HPDE6-E6E7 (cell line): Measurements from ENCODE around the gene CRABP1.
A peak's percentile ranks its signal among the peaks of the same experiment; 100 is the strongest.
"Not testable (repeated sequence)": the region's sequence is repeated elsewhere in the genome, so short reads cannot be mapped to it uniquely, and the experiment has no call there.

Experiments
- DNase-seq: peaks from one replicate; pipeline ENCODE4 v3.0.0; 2011; ENCODE audit warnings: missing footprints; ENCODE audit errors: extremely low spot score

The CRABP1 gene

DNA sequence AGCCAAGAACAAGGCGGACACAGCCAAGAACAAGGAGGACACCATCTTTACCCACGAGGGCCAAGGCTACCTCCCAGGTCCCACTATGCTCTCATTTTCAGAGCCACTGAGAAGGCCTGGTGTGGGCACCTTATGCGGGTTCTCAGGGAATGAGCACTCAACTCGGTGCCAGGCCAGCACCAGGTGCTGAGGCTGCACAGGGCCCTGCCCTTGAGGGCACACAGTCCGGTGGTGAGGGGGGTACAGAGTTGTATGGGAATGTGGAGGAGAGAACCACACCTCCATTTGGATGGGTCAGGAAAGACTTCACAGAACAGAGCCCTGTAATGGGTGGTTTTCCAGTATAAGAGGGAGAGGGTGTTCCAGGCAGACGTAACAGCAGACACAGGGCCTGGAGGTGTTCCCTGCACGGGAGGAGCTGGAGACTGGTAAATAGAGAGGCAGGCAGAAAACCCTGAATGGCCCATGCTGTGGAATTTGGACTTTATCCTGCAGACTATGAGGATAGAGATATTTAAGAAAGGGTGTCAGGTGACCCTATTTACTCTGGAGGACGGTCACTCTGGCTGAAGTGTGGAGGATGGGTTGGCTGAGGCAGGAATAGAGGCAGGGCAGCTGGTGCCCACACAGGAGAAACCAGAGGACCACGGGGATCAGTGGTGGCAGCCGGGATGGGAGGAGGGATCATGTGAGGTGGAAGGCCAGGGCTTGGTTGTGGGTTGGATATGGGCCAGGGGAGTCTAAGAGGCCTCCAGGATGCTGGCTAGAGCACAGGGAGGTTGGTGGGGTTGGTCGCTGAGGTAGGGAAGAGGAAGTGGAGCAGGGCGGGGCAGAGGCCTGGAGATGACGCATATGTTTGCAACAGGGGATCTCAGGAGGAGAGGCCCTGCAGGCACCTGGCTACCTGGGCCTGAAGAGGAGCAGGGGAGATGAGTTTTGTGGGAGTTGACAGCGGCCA is 34.6 kb downstream of the CRABP1 start:
- DNase-seq: peak; percentile 89

DNA sequence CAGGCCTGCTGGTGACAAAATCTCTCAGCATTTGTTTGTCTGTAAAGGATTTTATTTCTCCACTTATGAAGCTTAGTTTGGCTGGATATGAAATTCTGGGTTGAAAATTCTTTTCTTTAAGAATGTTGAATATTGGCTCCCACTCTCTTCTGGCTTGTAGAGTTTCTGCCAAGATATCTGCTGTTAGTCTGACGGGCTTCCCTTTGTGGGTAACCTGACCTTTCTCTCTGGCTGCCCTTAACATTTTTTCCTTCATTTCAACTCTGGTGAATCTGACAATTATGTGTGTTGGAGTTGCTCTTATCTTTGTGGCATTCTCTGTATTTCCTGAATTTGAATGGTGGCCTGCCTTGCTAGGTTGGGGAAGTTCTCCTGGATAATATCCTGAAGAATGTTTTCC is 40.0 kb downstream of the CRABP1 start:
- DNase-seq: not testable (repeated sequence)

DNA sequence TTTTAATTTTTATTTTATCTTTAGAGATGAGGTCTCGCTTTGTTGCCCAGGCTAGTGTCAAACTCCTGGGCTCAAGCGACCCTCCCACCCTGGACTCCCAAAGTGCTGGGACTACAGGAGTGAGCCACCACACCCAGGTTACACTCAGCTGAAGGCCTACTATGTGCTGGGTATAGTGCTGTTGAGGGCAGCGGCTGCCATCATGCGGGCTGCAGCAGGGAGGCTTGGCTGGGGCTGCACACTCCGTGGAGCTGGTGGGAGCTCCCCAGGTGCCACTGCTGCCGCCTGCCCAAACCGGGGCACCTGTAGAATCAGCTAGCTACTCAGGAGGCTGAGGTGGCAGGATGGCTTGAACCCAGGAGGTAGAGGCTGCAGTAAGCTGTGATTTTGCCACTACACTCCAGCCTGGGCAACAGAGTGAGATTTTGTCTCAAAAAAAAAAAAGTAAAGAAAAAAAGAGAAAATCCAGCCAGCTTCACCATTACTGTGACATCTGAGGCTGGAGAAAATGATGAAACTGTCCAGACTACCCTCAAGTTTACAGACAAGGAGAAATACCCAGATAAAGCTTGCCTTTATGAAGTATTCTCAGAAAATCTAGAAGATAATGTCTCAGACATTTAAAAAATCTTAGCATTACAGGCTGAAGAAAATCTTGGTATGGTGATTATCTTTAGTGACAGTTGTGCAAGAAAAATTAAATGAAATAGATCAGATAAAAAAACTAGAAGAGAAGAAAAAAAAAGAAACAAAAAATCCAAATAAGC is 42.1 kb downstream of the CRABP1 start:
- DNase-seq: no peak

DNA sequence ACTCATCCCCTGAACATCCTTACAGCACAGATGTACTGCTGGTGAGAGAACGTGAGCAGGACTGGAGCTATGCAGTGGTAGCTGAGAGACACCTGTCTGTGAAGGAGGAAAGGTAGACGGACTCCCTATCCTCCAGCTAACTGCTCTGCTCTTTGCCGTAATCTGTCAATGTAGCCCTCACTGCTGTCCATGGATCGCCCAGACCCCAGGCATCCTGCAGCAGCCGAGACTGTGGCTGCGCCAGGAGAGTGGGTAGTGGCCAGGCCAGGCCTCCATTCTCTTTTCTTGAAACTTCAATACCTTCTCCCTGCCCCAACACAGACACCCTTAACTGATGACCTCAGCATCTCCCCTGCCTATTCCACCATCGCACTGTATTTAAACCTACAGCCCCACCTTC is 44.5 kb downstream of the CRABP1 start:
- no peak for DNase-seq

DNA sequence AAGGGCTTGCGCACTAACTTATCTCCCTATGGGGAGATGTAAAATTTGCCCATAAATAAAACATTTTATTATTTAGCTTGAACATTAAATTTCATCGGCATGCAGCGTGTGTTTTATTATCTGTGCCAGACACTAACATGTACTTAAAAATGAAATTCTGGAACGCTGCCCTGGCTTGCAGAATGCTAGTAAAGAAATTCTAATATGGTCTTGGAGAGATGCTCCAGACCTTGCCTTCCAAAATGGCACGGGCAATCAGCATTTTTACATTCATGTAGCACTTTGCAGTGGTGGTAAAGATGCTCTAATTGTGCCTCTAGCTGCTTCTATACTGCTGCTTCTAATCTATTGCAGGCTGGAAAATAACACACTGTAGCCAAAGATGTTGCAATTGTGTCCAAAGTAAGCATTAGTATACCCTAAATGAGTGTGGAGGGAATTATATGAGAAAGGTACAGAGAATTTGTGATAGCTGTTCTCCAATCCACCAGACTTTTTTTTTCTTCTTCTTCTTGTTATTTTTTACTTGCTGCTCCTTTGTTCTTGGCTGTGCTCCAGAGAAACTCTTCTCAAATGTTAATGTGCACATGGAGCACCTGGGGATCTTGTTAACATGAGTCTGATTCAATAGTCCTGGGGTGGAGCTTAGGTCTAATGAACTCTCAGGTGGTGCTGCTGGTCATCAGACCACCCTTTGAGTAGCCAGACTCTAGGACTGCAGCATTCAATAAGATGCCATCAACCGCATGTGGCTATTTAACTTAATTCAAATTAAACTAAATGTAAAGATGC is 47.3 kb downstream of the CRABP1 start:
- DNase-seq: no peak

DNA sequence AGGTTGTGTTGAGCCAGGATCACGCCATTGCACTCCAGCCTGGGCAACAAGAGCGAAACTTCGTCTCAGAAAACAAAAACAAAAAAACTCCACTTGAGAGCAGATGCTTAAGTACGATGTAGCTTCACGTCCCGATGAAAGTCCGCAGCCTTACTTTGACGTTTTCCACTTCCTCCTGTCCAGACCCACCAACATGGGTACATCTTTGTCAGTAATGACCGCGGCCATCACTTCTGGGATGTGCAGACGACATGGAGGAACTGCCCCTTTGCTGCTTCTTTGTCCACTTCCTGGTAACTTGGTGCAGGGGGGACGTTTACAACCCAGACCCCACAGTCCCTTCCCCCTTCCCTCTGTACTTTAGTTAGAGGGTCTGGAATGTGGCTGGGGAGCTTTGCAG is 48.7 kb downstream of the CRABP1 start:
- no peak for DNase-seq

DNA sequence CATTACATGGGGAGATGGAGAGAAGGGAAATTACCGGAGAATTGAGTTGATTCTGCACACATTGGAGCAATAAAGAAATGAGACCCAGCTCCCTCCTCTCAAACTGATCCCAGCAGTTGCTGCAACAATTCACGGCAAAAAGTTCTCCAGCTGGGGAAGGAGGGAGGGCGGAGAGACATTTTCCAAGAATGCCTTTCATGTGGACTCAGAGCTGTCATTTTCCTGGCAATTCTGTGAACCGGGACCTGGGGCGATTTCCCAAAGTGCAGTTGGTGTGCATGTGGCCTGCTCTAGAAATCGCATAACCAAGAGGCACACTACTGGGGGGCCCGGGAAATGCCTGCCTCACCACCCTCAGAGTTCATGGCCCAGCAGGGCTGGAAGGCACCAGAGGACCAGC is 49.2 kb downstream of the CRABP1 start:
- DNase-seq: no peak

DNA sequence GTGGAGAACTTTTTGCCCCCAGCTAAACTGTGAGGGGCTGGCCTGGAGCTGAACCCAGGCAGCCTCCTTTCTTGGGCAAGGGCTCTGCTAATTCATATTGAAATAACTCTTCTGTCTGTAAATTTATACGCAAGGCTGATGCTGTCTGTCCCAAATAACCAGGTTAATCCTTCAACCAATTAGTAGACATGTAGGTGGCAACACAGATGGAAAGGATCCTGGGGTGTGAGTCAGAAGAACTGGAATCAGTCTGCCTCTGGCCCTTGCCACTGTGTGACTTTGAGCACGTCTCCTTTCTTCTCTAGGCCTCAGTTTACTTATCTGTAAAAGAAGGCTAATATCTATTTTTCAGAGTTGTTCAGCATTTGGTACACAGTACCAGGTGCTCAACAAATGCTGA is 49.6 kb downstream of the CRABP1 start:
- DNase-seq: no peak

DNA sequence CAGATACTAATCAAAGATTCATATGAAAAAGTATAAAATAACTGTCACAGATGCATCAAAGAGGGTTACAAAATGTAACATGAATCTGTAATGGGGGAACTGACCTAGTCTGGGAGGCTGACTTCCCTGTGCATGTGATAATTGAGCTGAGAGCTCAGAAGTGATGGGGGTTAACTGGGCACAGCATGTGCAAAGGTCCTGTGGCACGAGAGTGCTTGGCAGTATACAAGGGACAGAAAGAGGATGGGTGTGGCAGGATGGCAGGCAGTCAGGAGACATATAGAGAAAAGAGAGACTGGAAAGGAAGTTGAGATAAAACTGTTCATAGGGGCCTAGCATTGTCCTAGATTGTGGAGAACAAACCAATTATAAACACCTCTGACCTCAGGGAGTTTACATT is 50.1 kb downstream of the CRABP1 start:
- no peak for DNase-seq

DNA sequence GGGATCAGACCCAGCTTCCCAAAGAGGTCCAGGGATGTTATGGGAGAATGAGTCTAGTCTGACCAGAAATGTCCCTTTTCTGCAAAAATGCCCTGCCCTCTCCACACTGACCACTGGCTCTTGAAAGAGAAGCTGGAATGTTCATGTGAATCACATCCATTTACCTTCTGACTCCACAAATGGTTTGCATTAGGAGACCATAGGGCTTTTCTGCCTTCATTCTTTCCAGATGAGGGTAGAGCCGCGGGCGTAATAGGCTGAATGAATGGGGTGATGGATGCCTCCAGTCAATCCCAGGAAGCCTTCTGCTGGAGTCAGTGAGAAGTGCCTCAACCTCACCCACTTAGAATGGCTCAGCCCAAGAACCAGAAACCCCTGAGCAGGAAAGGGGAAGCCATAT is 50.7 kb downstream of the CRABP1 start:
- no peak for DNase-seq

DNA sequence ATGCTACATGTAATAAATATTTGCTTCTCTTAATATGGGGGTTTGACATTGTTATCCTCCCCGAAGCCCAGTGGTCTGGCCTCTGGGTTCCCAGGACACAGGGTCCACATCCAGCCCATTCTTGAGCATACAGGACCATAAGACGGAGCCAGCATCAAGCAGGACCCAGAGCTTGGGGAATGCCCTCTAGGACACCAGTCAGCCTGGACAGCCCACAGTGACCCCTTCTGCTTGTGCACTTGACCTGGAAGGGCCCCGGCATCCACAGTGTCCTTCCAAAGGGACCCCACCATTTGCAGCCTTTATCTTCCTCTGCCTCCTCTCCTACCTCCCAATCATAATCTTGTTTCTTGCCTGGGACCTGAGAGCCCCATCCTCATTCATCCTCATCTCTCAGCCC is 51.6 kb downstream of the CRABP1 start:
- no peak for DNase-seq

DNA sequence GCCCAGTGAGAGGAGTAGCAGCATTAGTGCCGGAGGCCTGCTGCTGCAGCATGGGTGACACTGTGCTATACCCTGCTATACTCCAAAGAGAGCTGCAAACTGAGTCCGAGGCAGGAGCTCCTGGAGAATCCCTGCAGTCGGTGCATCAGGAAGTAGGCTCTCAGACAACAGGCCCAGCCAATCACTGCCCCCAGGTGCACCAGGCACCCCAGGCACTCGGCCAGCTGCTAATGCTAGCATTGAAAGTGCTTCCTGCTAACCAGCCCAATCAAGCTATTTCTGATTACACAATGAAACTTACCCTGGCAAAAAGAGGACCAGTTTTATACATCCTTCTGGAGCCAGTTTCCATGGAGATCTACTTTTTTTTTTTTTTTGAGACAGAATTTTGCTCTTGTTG is 52.3 kb downstream of the CRABP1 start:
- no peak for DNase-seq

DNA sequence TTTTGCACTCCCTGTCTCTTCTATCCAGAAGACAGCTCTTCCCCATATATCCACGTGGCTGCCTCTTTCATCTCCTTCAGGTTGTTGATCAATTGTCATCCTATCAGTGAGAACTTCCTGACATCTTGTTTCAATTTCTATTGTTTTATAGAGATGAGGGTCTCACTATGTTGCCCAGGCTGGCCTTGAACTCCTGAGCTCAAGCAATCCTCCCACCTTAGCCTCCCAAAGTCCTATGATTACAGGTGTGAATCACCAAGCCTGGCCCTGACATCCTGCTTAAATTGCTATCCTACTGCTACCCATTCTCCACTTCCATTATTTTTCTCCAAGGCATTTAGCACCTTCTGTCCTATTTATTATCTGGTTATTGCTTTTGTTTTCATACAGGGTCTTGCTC is 53.0 kb downstream of the CRABP1 start:
- DNase-seq: no peak

DNA sequence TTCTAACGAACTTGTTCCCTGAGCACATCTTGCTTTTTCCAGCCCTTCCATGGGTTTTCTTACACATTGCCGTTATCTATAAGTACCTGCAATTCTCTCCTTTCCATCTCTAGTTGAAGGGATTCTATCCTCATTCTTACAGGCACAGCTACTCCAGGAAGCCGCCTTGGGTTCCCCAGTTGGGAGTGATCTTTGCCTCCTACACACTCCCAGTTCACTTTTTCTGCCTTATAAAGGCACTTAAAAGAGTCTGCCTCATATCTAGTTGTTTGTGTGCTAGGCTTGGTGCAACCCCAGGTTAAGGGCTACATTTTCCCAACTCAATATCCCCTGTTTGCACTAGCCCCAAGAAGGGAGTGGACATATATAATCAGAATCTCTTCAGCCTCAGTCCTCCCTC is 53.9 kb downstream of the CRABP1 start:
- DNase-seq: no peak

DNA sequence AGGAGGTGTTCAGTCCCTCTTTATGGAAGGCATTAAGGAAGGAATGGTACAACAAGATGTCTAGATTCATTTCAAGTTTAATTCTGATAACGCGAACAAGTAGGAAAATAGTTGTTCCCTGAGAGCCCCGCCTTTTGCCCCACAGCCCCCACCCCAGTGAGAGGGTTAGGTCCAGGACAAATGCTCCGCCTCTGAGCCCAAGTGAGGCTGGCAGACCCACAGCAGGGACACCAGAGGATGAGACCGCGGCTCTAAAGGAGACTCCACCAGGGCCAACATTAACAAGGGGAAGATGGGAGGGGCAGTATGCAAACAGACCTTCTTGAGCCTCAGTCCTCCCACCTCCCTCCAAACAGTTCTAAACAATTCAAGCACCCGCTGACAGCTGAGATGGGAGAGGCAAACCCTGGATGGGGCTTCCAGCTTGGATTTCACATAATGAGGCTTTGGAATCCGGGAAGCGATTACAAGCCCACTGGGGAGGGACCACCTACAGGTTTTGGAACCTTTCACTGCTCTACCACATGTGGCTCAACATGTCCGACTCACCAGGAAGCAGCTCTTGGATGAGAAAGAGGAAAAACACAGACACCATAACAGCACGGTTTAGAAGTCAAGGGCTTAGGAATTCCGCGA is 54.9 kb downstream of the CRABP1 start:
- DNase-seq: no peak

DNA sequence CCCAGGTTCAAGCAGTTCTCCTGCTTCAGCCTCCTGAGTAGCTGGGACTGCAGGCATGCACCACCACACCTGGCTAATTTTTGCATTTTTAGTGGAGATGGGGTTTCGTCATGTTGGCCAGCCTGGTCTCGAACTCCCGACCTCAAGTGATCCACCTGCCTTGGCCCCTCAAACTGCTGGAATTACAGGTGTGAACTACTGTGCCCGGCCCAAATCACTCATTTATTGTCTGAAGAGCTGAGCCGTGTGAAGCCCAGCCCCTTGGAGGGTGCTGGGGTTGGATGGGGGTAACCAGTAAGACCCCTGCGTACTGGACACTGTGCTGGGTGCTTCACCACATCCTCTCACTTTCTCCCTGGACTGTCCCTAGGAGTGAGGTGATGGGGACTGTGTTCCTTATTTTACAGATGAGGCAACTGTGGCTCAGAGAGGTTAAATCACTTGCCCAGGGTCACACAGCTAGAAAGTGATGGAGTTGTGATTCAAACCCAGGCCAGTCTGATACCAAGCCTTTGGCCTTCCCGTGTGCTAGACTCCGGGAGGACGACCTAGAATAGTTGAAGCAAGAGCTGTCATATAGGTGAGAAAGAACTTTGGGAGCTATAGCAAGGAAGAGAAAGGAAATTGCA is 56.1 kb downstream of the CRABP1 start:
- DNase-seq: no peak

DNA sequence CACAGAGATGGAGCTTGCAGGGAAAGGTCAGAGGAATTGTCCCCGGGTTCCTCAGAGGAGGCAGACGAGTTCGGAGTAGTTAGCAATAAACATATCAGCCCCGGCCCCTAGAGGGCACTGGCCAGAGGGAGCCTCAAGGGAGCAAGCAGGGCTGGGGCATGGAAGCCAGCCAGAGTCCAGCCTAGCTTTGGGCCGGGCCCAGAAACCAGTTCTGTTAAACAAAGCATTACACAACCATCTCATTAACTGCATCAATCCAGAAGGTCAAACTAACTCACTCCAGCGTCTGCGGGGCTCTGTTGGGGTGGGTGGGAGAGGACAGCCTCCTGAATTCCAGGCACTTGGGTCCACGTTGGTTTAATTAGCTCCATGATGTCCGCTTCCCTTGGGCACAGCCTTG is 56.8 kb downstream of the CRABP1 start:
- no peak for DNase-seq

DNA sequence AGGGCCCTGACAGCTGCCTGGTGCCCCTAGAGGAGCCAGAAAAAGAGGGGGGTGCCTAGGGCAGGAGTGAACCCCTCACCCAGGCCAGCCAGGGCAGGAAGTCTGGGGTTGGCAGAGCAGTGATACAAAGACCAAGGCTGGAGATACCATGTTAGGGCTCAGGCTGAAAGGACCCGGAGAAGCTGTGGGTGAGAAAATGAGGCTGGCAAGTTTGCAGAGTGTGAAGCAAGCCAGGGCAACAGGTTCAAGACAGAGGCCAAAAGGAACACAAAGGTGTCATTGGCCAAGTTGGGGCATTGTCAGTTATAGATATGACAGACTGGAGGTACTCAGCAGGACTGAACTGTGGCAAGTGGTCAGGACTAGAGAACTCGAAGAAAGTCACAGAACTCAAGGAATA is 57.2 kb downstream of the CRABP1 start:
- DNase-seq: no peak
